Neural progenitor cell (in vitro differentiated cells): ENCODE data around the gene JPH2. TPM values are rescaled to one million over a fixed set of nuclear protein-coding genes. Genes with fewer than 3 reads are reported as not detected.

ENCODE experiments used
- DNase-seq: peaks from one replicate; pipeline ENCODE4 v3.0.0-alpha.2; 2016; ENCODE audit warnings: low spot score
- H2AFZ ChIP-seq: fragments of 200-600 bp; sonication (generic); replicated peaks from 2 replicates; pipeline ENCODE4 v1.6.1; 2016; ENCODE audit warnings: antibody characterized with exemption
- H3F3A ChIP-seq: fragments of 200-600 bp; sonication (generic); 2 replicates; pipeline ENCODE4 v1.6.1; 2016; ENCODE audit warnings: antibody characterized with exemption, low read depth
- H3K27ac ChIP-seq: fragments of 200-600 bp; sonication (generic); 2 replicates; pipeline ENCODE4 v1.5.1; 2016; ENCODE audit warnings: mild to moderate bottlenecking
- H3K27me3 ChIP-seq: fragments of 200-600 bp; sonication (generic); 2 replicates; pipeline ENCODE4 v1.6.1; 2016; ENCODE audit warnings: mild to moderate bottlenecking, moderate library complexity
- H3K36me3 ChIP-seq: fragments of 200-600 bp; sonication (generic); 2 replicates; pipeline ENCODE4 v1.5.1; 2016
- H3K4me1 ChIP-seq: fragments of 200-600 bp; sonication (generic); 2 replicates; pipeline ENCODE4 v1.6.1; 2016; ENCODE audit warnings: mixed run types
- H3K4me2 ChIP-seq: fragments of 200-600 bp; sonication (generic); 2 replicates; pipeline ENCODE4 v1.6.1; 2016
- H3K4me3 ChIP-seq: fragments of 200-600 bp; sonication (generic); 2 replicates; pipeline ENCODE4 v1.5.1; 2016
- H3K79me2 ChIP-seq: fragments of 200-600 bp; sonication (generic); 2 replicates; pipeline ENCODE4 v1.6.1; 2016; ENCODE audit warnings: low read depth
- H3K9ac ChIP-seq: fragments of 200-600 bp; sonication (generic); 2 replicates; pipeline ENCODE4 v1.6.1; 2016
- H3K9me3 ChIP-seq: fragments of 200-600 bp; sonication (generic); 2 replicates; pipeline ENCODE4 v1.5.1; 2016; ENCODE audit warnings: low read depth
- H4K20me1 ChIP-seq: fragments of 200-600 bp; sonication (generic); 2 replicates; pipeline ENCODE4 v1.6.1; 2016; ENCODE audit warnings: low read depth
- H3K27ac Mint-ChIP-seq: 3 replicates; pipeline ENCODE4 v1.8.0; 2021; ENCODE audit warnings: mixed read lengths
- H3K27me3 Mint-ChIP-seq: 2 replicates; pipeline ENCODE4 v1.8.0; 2022; ENCODE audit warnings: low read depth, mild to moderate bottlenecking, inconsistent platforms, moderate library complexity, mixed read lengths; ENCODE audit not compliant: insufficient read depth
- H3K36me3 Mint-ChIP-seq: 3 replicates; pipeline ENCODE4 v1.8.0; 2021; ENCODE audit warnings: mixed read lengths
- H3K4me1 Mint-ChIP-seq: 3 replicates; pipeline ENCODE4 v1.8.0; 2021; ENCODE audit warnings: mixed read lengths
- H3K4me3 Mint-ChIP-seq: 3 replicates; pipeline ENCODE4 v1.8.0; 2021; ENCODE audit warnings: mild to moderate bottlenecking, moderate library complexity, mixed read lengths
- H3K9me3 Mint-ChIP-seq: 3 replicates; pipeline ENCODE4 v1.8.0; 2020; ENCODE audit warnings: mixed read lengths
- EZH2 ChIP-seq: fragments of 200-600 bp; sonication (generic); IDR thresholded peaks from 2 replicates; pipeline ENCODE4 v1.6.1; 2017; ENCODE audit warnings: antibody characterized with exemption, mild to moderate bottlenecking, moderate library complexity
- EZH2phosphoT487 ChIP-seq: fragments of 200-600 bp; sonication (generic); IDR thresholded peaks from 2 replicates; pipeline ENCODE4 v1.6.1; 2017; ENCODE audit warnings: antibody characterized with exemption
- total RNA-seq: library from RNA; depleted of rRNA; stranded (reverse); fragments of >200 nt; gene quantifications from 2 replicates; pipeline ENCODE4 v1.2.3, GENCODE V29; 2015; ENCODE audit warnings: low replicate concordance
- TF ChIP-seq, protein P1 (sequence below): fragments of 200-600 bp; sonication (generic); IDR thresholded peaks from 2 replicates; pipeline ENCODE4 v1.5.1; 2017; ENCODE audit warnings: antibody characterized with exemption, mild to moderate bottlenecking

JPH2 gene
- total RNA-seq, 1 donor from 2014 or later, result not detected

DNA sequence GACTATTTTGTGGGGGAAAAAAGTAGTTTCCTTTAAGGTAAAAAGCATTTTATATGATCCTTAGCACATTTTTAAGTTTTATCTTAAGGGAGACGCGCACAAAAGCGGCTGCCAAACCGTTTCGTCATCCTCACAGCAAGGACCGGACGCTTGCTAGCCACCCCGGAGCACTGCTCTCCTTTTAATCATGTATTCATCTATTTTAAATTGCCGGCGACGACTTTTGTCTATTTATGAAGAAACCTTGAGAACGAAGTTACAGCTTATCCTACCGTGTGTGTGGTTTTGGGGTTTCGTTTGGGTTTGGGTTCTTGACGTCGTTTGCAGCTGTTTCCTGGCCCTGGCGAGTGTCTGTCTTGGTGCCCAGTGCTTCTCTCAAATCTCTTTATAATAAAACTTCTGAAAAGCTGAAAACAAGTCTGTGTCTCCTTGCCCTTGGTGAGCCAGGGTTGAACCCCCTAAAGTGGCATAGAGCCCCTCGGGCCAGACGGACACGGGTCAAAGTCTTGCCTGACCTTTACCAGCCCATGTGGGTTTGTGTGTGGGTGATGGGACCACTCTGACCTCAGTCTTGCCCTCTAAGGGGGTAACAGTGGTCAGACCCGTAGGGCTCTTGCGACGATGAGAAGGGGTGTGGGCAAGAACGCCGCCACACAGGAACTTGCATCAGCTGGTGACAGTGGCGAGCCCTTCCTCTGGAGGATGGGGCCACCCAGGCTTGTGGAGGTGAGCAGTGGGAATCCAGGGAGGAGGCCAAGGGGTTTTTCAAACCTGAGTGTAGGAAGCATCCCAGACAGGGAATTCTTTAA is 117.6 kb downstream of the JPH2 start:
- peaks cover 11% of the 10 kb centered on the region for H3K4me1 Mint-ChIP-seq
- no peaks in the 10 kb centered on the region for H3K9me3 Mint-ChIP-seq
- Histone ChIP-seq H3F3A (no peaks in the 10 kb centered on the region), H3K27me3 (no peaks in the 10 kb centered on the region), H3K4me1 (no peaks in the 10 kb centered on the region), H3K9me3 (no peaks in the 10 kb centered on the region), H3K36me3 (no peaks in the 10 kb centered on the region), H3K4me2 (no peak overlapping the region), H4K20me1 (no peaks in the 10 kb centered on the region), H3K79me2 (no peaks in the 10 kb centered on the region), H3K4me3 (no peak overlapping the region), H2AFZ (no peak overlapping the region), H3K27ac (no peak overlapping the region), H3K9ac (no peak overlapping the region)
- no peaks in the 10 kb centered on the region for H3K36me3 Mint-ChIP-seq
- DNase-seq, result no peak
- TF ChIP-seq EZH2 (no peak), EZH2phosphoT487 (no peak)
- TF ChIP-seq, protein P1, sequence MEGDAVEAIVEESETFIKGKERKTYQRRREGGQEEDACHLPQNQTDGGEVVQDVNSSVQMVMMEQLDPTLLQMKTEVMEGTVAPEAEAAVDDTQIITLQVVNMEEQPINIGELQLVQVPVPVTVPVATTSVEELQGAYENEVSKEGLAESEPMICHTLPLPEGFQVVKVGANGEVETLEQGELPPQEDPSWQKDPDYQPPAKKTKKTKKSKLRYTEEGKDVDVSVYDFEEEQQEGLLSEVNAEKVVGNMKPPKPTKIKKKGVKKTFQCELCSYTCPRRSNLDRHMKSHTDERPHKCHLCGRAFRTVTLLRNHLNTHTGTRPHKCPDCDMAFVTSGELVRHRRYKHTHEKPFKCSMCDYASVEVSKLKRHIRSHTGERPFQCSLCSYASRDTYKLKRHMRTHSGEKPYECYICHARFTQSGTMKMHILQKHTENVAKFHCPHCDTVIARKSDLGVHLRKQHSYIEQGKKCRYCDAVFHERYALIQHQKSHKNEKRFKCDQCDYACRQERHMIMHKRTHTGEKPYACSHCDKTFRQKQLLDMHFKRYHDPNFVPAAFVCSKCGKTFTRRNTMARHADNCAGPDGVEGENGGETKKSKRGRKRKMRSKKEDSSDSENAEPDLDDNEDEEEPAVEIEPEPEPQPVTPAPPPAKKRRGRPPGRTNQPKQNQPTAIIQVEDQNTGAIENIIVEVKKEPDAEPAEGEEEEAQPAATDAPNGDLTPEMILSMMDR, result no peak
- H3K4me3 Mint-ChIP-seq, result no peak overlapping the region
- H3K27me3 Mint-ChIP-seq, result peaks cover 9% of the 10 kb centered on the region
- no peak overlapping the region for H3K27ac Mint-ChIP-seq

DNA sequence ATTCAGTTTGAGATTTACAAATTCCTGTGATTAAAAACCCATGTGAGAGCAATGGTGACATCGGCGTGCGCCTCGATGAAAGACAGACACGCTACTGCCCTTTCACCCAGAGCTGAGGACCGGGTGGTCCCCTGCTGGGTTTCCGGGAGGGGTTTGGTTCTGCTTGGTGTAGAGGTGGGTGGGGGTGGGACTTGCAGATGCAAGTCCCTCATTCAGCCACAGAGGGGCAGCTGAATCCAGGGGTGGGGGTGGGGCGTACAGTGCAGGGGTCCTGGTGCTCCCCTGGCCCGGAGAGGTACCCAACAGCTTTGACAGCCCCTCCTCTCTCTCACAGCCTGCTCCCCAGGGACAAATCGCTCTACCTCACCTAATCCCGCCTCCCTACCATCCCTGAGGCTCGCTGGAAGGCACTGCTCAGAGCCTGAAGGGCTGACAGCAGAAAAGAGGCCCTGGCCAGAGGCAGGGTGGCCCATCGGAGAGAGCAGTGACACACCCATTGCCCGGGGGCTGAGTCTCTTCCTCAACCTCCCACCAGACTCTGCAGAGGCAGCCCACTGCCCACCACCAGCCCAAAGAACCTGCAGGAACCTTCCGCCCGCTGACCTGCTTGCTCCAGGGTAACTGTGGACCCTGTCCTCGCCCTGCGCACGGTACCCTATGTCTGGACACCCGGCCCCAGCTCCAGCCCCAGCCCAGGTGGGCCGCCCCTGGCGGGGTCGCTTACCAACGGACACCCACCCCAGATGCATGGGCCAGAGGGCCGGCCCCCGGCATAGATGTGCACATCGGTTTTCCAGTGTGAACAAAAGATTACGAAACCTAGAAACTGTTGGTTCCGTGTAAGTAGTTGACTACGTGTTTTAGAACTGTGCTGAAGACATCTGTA is 118.4 kb downstream of the JPH2 start:
- H3K9ac ChIP-seq, result no peak overlapping the region
- H3F3A ChIP-seq, result no peaks in the 10 kb centered on the region
- H3K4me1 Mint-ChIP-seq, result peaks cover 8% of the 10 kb centered on the region
- no peaks in the 10 kb centered on the region for H3K36me3 Mint-ChIP-seq
- H3K4me2 ChIP-seq, result no peak overlapping the region
- H3K27me3 ChIP-seq, result no peaks in the 10 kb centered on the region
- H3K36me3 ChIP-seq, result no peaks in the 10 kb centered on the region
- no peaks in the 10 kb centered on the region for H3K4me1 ChIP-seq
- no peak overlapping the region for H3K4me3 Mint-ChIP-seq
- H3K27ac ChIP-seq, result no peak overlapping the region
- no peak overlapping the region for H3K4me3 ChIP-seq
- no peak for TF ChIP-seq EZH2
- TF ChIP-seq, protein P1, result peak; percentile 7
- H2AFZ ChIP-seq, result no peak overlapping the region
- H3K27me3 Mint-ChIP-seq, result peaks cover 9% of the 10 kb centered on the region
- no peaks in the 10 kb centered on the region for H4K20me1 ChIP-seq
- no peaks in the 10 kb centered on the region for H3K79me2 ChIP-seq
- H3K9me3 ChIP-seq, result no peaks in the 10 kb centered on the region
- H3K27ac Mint-ChIP-seq, result no peak overlapping the region
- H3K9me3 Mint-ChIP-seq, result no peaks in the 10 kb centered on the region
- peak; percentile 16 for DNase-seq

DNA sequence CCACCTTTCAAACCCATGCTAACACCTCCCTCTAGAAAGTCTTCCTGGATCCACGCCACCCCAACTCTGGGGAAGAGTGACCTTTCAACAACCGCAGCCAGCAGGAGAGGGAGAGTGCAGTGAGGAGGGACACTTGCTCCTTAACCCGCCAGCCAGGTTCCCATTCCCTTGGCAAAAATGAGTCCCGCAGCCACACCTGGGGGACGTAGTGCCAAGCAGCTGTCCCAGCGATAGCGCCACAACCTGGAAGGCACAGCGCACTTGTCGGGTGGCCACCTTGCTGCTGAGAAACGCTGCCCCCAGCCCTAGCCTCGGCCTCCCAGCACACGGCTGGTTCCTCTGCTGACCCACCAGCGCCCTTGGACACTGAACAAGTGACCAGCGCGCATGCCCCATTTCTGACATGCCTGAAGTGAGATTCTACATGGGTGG is 119.3 kb downstream of the JPH2 start:
- no peak for DNase-seq

More for the DNA sequence above, 119.3 kb downstream of the JPH2 start:
- Mint-ChIP-seq H3K4me1 (peaks cover under 1% of the 10 kb centered on the region), H3K27me3 (peaks cover 9% of the 10 kb centered on the region), H3K9me3 (no peaks in the 10 kb centered on the region), H3K36me3 (no peaks in the 10 kb centered on the region), H3K27ac (no peak overlapping the region), H3K4me3 (no peak overlapping the region)
- Histone ChIP-seq H3K27ac (no peak overlapping the region), H3K27me3 (no peaks in the 10 kb centered on the region), H4K20me1 (no peaks in the 10 kb centered on the region), H3K79me2 (no peaks in the 10 kb centered on the region), H3K4me3 (no peak overlapping the region), H3F3A (no peaks in the 10 kb centered on the region), H3K4me2 (no peak overlapping the region), H3K4me1 (no peaks in the 10 kb centered on the region), H3K36me3 (no peaks in the 10 kb centered on the region), H3K9me3 (no peaks in the 10 kb centered on the region), H3K9ac (no peak overlapping the region), H2AFZ (no peak overlapping the region)
- TF ChIP-seq, protein P1, result no peak
- TF ChIP-seq EZH2phosphoT487 (no peak), EZH2 (no peak)
